Suprapubic skin (tissue), 4 donors: ENCODE measurements around the gene NDOR1.

Experiments used
- CTCF ChIP-seq, 2 donors: fragments of 200-600 bp in 1 of 2; fragments of 450-650 bp in 1 of 2; sonication (generic) in 1 of 2; IDR thresholded peaks; one replicate each; pipeline ENCODE4 v1.5.1; 2016 to 2019; ENCODE audit warnings: antibody characterized with exemption in 2 of 2, mild to moderate bottlenecking in 1 of 2, moderate library complexity in 1 of 2
- EP300 ChIP-seq: sonication (generic); formaldehyde crosslinking; IDR thresholded peaks from one replicate; pipeline ENCODE4 v1.6.1; 2017; ENCODE audit warnings: antibody characterized with exemption
- POLR2AphosphoS5 ChIP-seq, 3 donors: sonication (generic); formaldehyde crosslinking; IDR thresholded peaks; one replicate each; pipeline ENCODE4 v1.6.1; 2017; ENCODE audit warnings: antibody characterized with exemption in 3 of 3

- no peak for TF ChIP-seq CTCF (IDR thresholded peaks at IDR 0.05)
- TF ChIP-seq POLR2AphosphoS5 (IDR thresholded peaks at IDR 0.05) = no peak
- TF ChIP-seq EP300 = no peak
Measured at GRCh38 chr9:137262909-137263285, 57.4 kb downstream of the NDOR1 start.
